ENCODE data around the gene ZDHHC14.

DNA sequence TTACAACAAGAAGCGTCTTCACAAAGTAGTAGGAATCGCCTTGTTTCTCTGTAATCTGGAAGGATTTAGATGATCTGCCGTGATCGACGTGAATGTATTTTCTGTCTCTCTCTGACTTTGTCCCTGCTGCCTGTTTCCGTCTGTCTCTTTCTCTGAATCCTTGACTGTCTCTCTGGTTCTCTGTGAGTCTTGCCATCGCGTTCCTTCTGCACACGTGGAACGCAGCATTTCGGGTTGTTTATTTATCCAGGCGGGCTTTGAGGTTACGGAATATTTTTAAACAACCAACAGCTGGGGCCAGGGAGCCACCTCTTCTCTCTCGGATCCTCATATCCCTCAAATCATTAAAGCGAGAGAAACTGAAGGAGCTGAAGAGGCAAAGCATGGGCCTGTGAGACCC lies 215.9 kb downstream of the ZDHHC14 start:
- TF ChIP-seq, protein P1, sequence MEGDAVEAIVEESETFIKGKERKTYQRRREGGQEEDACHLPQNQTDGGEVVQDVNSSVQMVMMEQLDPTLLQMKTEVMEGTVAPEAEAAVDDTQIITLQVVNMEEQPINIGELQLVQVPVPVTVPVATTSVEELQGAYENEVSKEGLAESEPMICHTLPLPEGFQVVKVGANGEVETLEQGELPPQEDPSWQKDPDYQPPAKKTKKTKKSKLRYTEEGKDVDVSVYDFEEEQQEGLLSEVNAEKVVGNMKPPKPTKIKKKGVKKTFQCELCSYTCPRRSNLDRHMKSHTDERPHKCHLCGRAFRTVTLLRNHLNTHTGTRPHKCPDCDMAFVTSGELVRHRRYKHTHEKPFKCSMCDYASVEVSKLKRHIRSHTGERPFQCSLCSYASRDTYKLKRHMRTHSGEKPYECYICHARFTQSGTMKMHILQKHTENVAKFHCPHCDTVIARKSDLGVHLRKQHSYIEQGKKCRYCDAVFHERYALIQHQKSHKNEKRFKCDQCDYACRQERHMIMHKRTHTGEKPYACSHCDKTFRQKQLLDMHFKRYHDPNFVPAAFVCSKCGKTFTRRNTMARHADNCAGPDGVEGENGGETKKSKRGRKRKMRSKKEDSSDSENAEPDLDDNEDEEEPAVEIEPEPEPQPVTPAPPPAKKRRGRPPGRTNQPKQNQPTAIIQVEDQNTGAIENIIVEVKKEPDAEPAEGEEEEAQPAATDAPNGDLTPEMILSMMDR (IDR thresholded peaks at IDR 0.05; ENCODE audit: low read depth, low read length, poor library complexity, severe bottlenecking), result no peak
- TF ChIP-seq EZH2phosphoT487 (IDR thresholded peaks at IDR 0.05; ENCODE audit: borderline replicate concordance, low read length), result no peak
